Measurements from ENCODE around the gene DUSP5.

DNA sequence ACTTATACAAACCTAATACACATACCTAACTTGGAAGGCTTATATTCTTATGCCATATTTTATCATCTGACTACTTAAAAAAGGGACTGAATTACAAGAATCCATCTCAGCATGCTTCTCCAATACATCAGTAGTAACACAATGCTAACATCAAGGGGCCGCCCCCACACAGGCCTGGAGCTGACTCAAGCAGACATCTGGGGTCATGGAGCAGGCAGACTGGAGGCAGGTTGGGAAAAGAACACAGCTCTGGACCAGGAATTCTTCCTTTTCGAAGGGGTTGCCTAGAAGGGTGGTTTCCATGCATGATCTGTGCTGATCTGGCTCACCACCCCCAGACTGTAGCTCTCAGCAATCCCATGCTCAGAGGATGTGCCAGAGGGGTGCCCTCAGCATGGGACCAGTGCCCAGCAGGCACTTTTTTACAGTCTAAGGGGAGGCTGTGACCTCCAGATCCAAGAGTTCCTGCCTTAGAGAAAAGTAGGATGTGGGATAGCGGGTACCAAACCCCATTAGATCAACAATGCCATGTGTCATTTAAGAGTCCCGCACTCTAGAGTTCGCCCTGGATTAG lies 26.1 kb upstream of the DUSP5 start:
- TF ChIP-seq POLR2A (IDR thresholded peaks at IDR 0.05; ENCODE audit: low read length) (no peak), GATA1 (IDR thresholded peaks at IDR 0.05; ENCODE audit: low read depth, low read length) (no peak)
